Loucy (cell line): ENCODE measurements around the gene GNRH2.

Source experiments
- H2AFZ ChIP-seq: fragments of 200-600 bp; sonication (generic); 2 replicates; pipeline ENCODE4 v1.6.0; 2016; ENCODE audit warnings: antibody characterized with exemption, mild to moderate bottlenecking, low read length, moderate library complexity
- H3F3A ChIP-seq: fragments of 200-600 bp; 2 replicates; pipeline ENCODE4 v1.6.0; 2016; ENCODE audit warnings: antibody characterized with exemption, low read depth, mild to moderate bottlenecking
- H3K27me3 ChIP-seq: fragments of 200-600 bp; sonication (generic); 2 replicates; pipeline ENCODE4 v1.6.1; 2014; ENCODE audit warnings: low read length, mild to moderate bottlenecking; ENCODE audit not compliant: insufficient read depth, poor library complexity, severe bottlenecking
- H3K36me3 ChIP-seq: fragments of 200-600 bp; sonication (generic); 2 replicates; pipeline ENCODE4 v1.6.1; 2016; ENCODE audit warnings: low read length; ENCODE audit not compliant: insufficient read depth
- H3K4me1 ChIP-seq: fragments of 200-600 bp; sonication (generic); 2 replicates; pipeline ENCODE4 v1.5.1; 2014; ENCODE audit warnings: low read length, mild to moderate bottlenecking; ENCODE audit not compliant: insufficient read depth, poor library complexity, severe bottlenecking
- H3K4me2 ChIP-seq: fragments of 200-600 bp; sonication (generic); 2 replicates; pipeline ENCODE4 v1.6.0; 2014; ENCODE audit warnings: antibody characterized with exemption, low read length, low read depth, mild to moderate bottlenecking; ENCODE audit not compliant: poor library complexity, severe bottlenecking
- H3K4me3 ChIP-seq: fragments of 200-600 bp; sonication (generic); 2 replicates; pipeline ENCODE4 v1.5.1; 2014; ENCODE audit warnings: low read length, mild to moderate bottlenecking, mixed read lengths; ENCODE audit not compliant: poor library complexity, severe bottlenecking
- H3K79me2 ChIP-seq: fragments of 200-600 bp; sonication (generic); 2 replicates; pipeline ENCODE4 v1.6.1; 2014; ENCODE audit warnings: low read length; ENCODE audit not compliant: insufficient read depth
- H3K9ac ChIP-seq: fragments of 200-600 bp; sonication (generic); 2 replicates; pipeline ENCODE4 v1.6.0; 2014; ENCODE audit warnings: mild to moderate bottlenecking, low read depth, low read length, moderate library complexity; ENCODE audit not compliant: poor library complexity, severe bottlenecking
- H3K9me2 ChIP-seq: fragments of 200-600 bp; sonication (generic); replicated peaks from 2 replicates; pipeline ENCODE4 v1.6.1; 2016; ENCODE audit warnings: low read depth, low read length, mixed read lengths
- H3K9me3 ChIP-seq: fragments of 200-600 bp; sonication (generic); 2 replicates; pipeline ENCODE4 v1.6.1; 2014; ENCODE audit warnings: mild to moderate bottlenecking, antibody characterized with exemption, low read length, low read depth; ENCODE audit not compliant: insufficient read depth
- H4K20me1 ChIP-seq: fragments of 200-600 bp; sonication (generic); 2 replicates; pipeline ENCODE4 v1.6.0; 2014; ENCODE audit warnings: antibody characterized with exemption, low read length, mild to moderate bottlenecking; ENCODE audit not compliant: insufficient read depth, poor library complexity, severe bottlenecking
- CTCF ChIP-seq: fragments of 200-600 bp; sonication (generic); conservative IDR thresholded peaks from 2 replicates; pipeline ENCODE4 v1.5.1; 2014; ENCODE audit warnings: mild to moderate bottlenecking, antibody characterized with exemption, low read length
- EZH2phosphoT487 ChIP-seq: fragments of 200-600 bp; IDR thresholded peaks from 2 replicates; pipeline ENCODE4 v1.6.1; 2018; ENCODE audit warnings: antibody characterized with exemption, mild to moderate bottlenecking, moderate library complexity, borderline replicate concordance

Gene GNRH2

GRCh38 chr20:3082955-3083952 lies 39.8 kb downstream of the GNRH2 start:
- H3K36me3 ChIP-seq, result no peaks in the 10 kb centered on the region
- H4K20me1 ChIP-seq, result no peaks in the 10 kb centered on the region
- no peaks in the 10 kb centered on the region for H3K27me3 ChIP-seq
- no peak overlapping the region for H3K4me3 ChIP-seq
- no peaks in the 10 kb centered on the region for H3K9me2 ChIP-seq
- no peaks in the 10 kb centered on the region for H3K9me3 ChIP-seq
- H3F3A ChIP-seq, result no peaks in the 10 kb centered on the region
- H3K4me1 ChIP-seq, result peaks cover 11% of the 10 kb centered on the region
- no peak overlapping the region for H3K4me2 ChIP-seq
- H3K79me2 ChIP-seq, result no peaks in the 10 kb centered on the region
- TF ChIP-seq CTCF (no peak), EZH2phosphoT487 (no peak)
- no peak overlapping the region for H3K9ac ChIP-seq
- H2AFZ ChIP-seq, result no peak overlapping the region

GRCh38 chr20:3084283-3084985 lies 41.0 kb downstream of the GNRH2 start, which contains the start of gene AVP:
Gene AVP, minus strand, starts transcription at chr20:3084724. Its CDS starts 50 bp downstream, at chr20:3084674.
- Histone ChIP-seq H3K27me3 (no peaks in the 10 kb centered on the region), H3K9ac (no peak within 1 kb of the TSS), H3K36me3 (no peaks in the 10 kb centered on the region), H3K9me2 (no peaks in the 10 kb centered on the region), H3K9me3 (no peaks in the 10 kb centered on the region), H4K20me1 (no peaks in the 10 kb centered on the region), H3K4me3 (no peak within 1 kb of the TSS), H3K4me2 (no peak within 1 kb of the TSS), H3K4me1 (peaks cover 15% of the 10 kb centered on the region), H3K79me2 (no peaks in the 10 kb centered on the region), H2AFZ (no peak within 1 kb of the TSS), H3F3A (no peaks in the 10 kb centered on the region)
- no peak for TF ChIP-seq CTCF
- TF ChIP-seq EZH2phosphoT487, result no peak

DNA sequence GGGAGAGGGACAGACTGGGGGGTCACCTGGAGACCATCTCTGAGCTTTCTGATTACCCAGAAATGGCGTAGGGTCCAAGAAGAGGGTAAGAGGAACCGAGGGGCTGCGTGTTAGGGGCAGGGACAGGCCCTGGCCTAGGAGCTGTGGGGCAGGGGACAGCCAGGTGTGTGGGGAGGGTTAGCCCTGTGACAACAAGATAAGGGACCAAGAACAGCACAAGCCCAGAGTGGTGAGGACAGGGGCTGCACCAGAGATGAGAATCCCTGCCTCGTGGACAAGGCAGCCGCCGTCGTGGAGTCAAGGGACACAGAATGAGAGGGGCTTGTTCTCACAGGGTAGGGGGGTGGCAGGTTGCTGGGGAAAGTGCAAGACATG lies 41.6 kb downstream of the GNRH2 start:
- Histone ChIP-seq H3K4me3 (no peak overlapping the region), H3K9me3 (no peaks in the 10 kb centered on the region), H3K4me2 (no peak overlapping the region), H3K9me2 (no peaks in the 10 kb centered on the region), H2AFZ (no peak overlapping the region), H4K20me1 (no peaks in the 10 kb centered on the region), H3K36me3 (no peaks in the 10 kb centered on the region), H3F3A (peaks cover 1% of the 10 kb centered on the region), H3K27me3 (no peaks in the 10 kb centered on the region), H3K79me2 (no peaks in the 10 kb centered on the region), H3K9ac (no peak overlapping the region), H3K4me1 (peaks cover 21% of the 10 kb centered on the region)
- TF ChIP-seq CTCF (no peak), EZH2phosphoT487 (no peak)
